Measurements from ENCODE around the gene BTRC. TPM values are rescaled to one million over a fixed set of nuclear protein-coding genes. Genes with fewer than 3 reads are reported as not detected.
"Not testable (repeated sequence)": the region's sequence is repeated elsewhere in the genome, so short reads cannot be mapped to it uniquely, and the experiment has no call there.

The BTRC gene
- total and polyA plus RNA-seq, 8 donors = 4.3 to 16.4 (median 9.0) TPM

DNA sequence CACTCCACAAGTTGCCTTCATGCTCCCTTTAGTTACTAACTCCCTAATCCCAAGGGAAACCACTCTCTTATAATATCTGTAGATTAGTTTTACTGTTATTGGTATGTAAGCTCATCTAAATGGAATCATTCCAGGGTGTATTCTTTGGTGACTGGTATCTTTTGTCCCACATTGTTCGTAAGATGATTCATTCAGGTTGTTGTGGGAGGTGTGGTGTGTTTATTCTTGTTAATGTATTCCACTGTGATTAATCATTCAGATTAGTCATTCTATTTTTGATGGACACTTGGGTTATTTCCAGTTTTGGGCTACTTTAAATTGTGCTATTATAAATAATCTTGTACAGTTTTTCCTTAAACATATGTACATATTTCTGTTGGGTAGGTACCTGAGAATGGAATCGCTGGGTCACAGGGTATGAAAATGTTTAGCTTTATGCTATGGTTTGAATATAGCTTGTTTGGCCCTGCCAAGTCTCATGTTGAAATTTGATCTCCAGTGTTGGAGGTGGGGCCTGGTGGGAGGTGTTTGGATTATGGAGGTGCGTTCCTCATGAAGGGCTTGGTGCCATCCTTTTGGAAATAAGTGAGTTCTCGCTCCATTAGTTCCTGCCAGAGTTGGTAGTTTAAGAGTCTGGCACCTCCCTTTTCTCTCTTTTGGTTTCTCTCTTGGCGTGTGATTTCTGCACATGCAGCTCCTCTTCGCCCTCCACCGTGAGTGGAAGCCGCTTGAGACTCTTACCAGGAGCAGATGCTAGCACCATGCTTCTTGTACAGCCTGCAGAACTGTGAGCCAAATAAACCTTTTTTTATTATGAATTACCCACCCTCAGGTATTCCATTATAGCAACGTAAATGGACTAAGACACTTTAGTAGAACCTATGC is 13.8 kb downstream of the BTRC start:
- H3K27ac ChIP-seq = no peak overlapping the region
- H3K27me3 ChIP-seq = no peaks in the 10 kb centered on the region
- FAIRE-seq (no peak), ATAC-seq (peak; percentile 31 to 64 (median 51)), DNase-seq (no peak)
- no peak overlapping the region for H3K4me3 ChIP-seq
- TF ChIP-seq, protein P1, sequence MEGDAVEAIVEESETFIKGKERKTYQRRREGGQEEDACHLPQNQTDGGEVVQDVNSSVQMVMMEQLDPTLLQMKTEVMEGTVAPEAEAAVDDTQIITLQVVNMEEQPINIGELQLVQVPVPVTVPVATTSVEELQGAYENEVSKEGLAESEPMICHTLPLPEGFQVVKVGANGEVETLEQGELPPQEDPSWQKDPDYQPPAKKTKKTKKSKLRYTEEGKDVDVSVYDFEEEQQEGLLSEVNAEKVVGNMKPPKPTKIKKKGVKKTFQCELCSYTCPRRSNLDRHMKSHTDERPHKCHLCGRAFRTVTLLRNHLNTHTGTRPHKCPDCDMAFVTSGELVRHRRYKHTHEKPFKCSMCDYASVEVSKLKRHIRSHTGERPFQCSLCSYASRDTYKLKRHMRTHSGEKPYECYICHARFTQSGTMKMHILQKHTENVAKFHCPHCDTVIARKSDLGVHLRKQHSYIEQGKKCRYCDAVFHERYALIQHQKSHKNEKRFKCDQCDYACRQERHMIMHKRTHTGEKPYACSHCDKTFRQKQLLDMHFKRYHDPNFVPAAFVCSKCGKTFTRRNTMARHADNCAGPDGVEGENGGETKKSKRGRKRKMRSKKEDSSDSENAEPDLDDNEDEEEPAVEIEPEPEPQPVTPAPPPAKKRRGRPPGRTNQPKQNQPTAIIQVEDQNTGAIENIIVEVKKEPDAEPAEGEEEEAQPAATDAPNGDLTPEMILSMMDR (IDR thresholded peaks at IDR 0.05) = no peak
- 89% methylated on average over 9 of the region's 9 CpGs for WGBS, 2 donors
- no peaks in the 10 kb centered on the region for H3K9me3 ChIP-seq
- H3K4me1 ChIP-seq = no peaks in the 10 kb centered on the region
- intact Hi-C loops (cut with DNase I) = no loop called here
- no peaks in the 10 kb centered on the region for H3K36me3 ChIP-seq

DNA sequence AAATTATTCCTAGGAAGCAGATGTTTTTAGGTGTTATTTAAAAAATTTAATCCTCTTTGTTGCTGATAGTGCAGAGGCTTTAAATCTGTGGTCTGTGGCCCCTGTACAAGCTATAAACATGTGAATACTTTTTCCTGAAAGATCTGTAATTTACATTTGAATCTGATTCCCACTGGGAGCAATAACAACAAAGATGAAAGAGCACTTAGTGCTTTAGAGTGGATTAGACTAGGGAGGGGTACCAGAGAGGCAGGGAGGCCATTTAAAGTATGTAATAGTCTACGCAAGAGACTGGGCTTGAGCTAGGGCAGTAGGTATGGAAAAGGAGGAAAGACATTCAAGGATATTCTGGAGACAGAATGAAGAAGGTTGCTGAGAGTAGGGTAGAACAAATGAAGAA is 19.1 kb downstream of the BTRC start:
- 99 to 100% methylated on average over 1 of the region's 1 CpG for WGBS, 2 donors
- H3K4me1 ChIP-seq = no peaks in the 10 kb centered on the region
- TF ChIP-seq, protein P1 (IDR thresholded peaks at IDR 0.05) = no peak
- no peaks in the 10 kb centered on the region for H3K27me3 ChIP-seq
- FAIRE-seq (no peak), ATAC-seq (no peak), DNase-seq (no peak)
- H3K9me3 ChIP-seq = no peaks in the 10 kb centered on the region
- intact Hi-C loops (cut with DNase I) = no loop called here
- H3K27ac ChIP-seq = no peak overlapping the region
- no peaks in the 10 kb centered on the region for H3K36me3 ChIP-seq
- no peak overlapping the region for H3K4me3 ChIP-seq

DNA sequence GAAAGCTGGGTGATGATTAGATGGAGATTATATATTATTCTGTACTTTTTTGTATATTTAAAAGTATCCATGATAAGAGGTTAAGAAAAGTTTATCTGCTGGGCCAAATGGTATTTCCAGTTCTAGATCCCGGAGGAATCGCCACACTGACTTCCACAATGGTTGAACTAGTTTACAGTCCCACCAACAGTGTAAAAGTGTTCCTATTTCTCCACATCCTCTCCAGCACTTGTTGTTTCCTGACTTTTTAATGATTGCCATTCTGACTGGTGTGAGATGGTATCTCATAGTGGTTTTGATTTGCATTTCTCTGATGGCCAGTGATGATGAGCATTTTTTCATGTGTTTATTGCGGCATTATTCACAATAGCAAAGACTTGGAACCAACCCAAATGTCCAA is 20.0 kb downstream of the BTRC start:
- intact Hi-C loops (cut with DNase I); H3K9me3 ChIP-seq; ATAC-seq; H3K27me3 ChIP-seq; FAIRE-seq; H3K36me3 ChIP-seq; H3K4me3 ChIP-seq; H3K27ac ChIP-seq; H3K4me1 ChIP-seq; DNase-seq: not testable (repeated sequence)
- WGBS, 2 donors = 95 to 98% methylated on average over 3 of the region's 3 CpGs

DNA sequence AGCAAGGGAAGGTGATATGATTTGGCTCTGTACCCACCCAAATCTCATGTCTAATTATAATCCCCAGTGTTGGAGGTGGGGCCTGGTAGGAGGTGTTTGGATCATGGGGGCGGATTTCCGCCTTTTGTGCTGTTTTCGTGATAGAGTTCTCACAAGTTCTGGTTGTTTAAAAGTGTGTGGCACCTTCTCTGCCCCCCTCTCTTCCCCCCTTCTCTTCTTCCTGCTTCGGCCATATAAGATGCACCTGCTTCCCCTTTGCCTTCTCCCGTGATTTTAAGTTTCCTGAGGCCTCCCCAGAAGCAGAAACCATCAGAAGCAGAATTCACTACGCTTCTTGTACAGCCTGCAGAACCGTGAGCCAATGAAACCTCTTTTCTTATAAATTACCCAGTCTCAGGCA is 21.1 kb downstream of the BTRC start:
- ATAC-seq = no peak
- no peak for FAIRE-seq

DNA sequence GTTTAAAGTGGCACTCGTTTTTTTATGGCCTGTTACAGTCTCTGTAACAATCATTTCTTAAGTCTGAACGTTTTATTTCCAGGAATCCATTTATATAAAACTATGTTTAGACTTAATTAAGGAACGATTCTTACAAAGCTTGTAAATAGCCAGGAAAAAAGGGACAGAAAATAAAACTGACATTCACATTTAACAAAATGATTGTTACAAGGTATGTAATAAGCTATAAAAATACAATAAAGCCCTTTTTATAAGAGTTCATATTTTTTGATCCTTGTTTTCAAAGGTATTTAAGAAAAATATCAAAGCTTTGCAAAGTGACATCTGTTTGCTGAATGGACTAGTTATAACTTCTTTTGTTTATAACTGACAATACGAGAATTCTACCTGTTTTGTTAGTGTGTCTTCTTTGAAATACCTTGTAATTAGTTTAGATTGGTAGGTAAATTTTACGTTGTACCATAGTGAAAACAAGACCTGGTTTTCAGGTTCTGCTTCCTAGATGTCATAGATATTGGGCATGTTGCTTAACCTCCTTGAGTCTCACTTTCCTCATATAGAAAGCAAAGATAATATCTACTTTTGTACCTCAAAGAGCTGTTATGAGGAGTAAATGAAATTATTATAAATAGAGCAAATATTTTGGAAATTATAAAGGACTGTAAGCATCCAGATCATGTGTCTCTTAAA is 25.8 kb downstream of the BTRC start:
- no peaks in the 10 kb centered on the region for H3K9me3 ChIP-seq
- no peaks in the 10 kb centered on the region for H3K36me3 ChIP-seq
- peak; percentile 5 for FAIRE-seq
- no peak overlapping the region for H3K4me3 ChIP-seq
- TF ChIP-seq, protein P1 (IDR thresholded peaks at IDR 0.05) = no peak
- H3K27me3 ChIP-seq = no peaks in the 10 kb centered on the region
- intact Hi-C loops (cut with DNase I) = no loop called here
- WGBS, 2 donors = 59 to 64% methylated on average over 5 of the region's 5 CpGs
- no peak for ATAC-seq
- H3K4me1 ChIP-seq = no peaks in the 10 kb centered on the region
- no peak overlapping the region for H3K27ac ChIP-seq
- DNase-seq = no peak

More for the DNA sequence above, 21.1 kb downstream of the BTRC start:
- Histone ChIP-seq H3K27me3 (no peaks in the 10 kb centered on the region), H3K27ac (no peak overlapping the region), H3K36me3 (no peaks in the 10 kb centered on the region), H3K4me1 (no peaks in the 10 kb centered on the region), H3K9me3 (no peaks in the 10 kb centered on the region), H3K4me3 (no peak overlapping the region)
- TF ChIP-seq, protein P1 (IDR thresholded peaks at IDR 0.05) = no peak
- intact Hi-C loops (cut with DNase I) = no loop called here
- 94% methylated on average over 7 of the region's 7 CpGs for WGBS, 2 donors
- DNase-seq = no peak

All from pancreas (tissue), 10 donors.